ENCODE results near the gene LIPC.

- TF ChIP-seq CTCF (IDR thresholded peaks at IDR 0.05) (no peak), YY1 (IDR thresholded peaks at IDR 0.05; ENCODE audit: low read depth) (no peak), JUND (IDR thresholded peaks at IDR 0.05) (no peak), EP300 (IDR thresholded peaks at IDR 0.05; ENCODE audit: borderline replicate concordance in 1 of 2, low read depth in 1 of 2, low read length in 1 of 2) (no peak), RCOR1 (IDR thresholded peaks at IDR 0.05; ENCODE audit: low read length) (no peak), REST (IDR thresholded peaks at IDR 0.05; ENCODE audit: low read depth, low read length) (no peak), EZH2phosphoT487 (IDR thresholded peaks at IDR 0.05; ENCODE audit: borderline replicate concordance, low read depth) (no peak)
Observed at GRCh38 chr15:58549013-58549784, 117.4 kb downstream of the LIPC start.
